NCI-H1694 treated with DMSO at 0.1 percent for 48 hours (cell line): ENCODE measurements around the gene ADAM10.

ENCODE experiments used
- DNase-seq: peaks from one replicate; lab custom pipeline; 2025; lab: John Stamatoyannopoulos, UW

Gene ADAM10

DNA sequence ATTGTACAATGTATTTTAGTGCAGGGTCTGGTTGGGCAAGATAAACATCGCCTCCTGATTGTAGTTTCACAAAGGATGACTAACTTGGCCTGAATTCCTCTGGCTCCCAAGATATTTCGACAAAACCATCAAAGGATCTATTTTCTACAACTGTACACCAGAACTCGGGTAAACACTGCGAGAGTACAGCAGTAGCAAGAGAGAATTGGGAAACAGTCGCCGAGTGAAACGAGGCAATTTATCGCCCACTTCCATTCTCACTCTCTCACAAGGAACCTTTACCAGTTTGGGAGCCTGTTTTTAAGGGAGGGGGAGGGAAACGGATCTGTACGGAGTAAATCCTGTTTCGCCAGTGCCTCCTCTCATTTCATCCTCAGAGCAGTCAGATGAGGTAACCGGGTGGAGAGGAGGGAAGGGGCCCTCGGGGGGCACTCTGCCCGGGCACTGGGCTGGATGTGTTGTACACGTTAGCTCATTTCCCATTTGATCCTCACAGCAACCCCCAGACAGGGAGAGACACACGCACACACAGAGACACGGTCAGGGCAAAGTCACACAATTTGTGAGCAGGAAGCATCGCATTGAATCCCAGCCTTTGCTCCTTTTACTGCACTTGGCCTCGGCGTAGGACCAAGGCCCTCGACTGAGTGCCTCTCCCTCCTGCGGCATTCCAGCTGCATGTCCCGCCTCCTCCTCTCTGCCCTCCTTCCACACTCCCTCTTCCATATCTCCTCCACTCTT lies 197.6 kb downstream of the ADAM10 start:
- no peak for DNase-seq

DNA sequence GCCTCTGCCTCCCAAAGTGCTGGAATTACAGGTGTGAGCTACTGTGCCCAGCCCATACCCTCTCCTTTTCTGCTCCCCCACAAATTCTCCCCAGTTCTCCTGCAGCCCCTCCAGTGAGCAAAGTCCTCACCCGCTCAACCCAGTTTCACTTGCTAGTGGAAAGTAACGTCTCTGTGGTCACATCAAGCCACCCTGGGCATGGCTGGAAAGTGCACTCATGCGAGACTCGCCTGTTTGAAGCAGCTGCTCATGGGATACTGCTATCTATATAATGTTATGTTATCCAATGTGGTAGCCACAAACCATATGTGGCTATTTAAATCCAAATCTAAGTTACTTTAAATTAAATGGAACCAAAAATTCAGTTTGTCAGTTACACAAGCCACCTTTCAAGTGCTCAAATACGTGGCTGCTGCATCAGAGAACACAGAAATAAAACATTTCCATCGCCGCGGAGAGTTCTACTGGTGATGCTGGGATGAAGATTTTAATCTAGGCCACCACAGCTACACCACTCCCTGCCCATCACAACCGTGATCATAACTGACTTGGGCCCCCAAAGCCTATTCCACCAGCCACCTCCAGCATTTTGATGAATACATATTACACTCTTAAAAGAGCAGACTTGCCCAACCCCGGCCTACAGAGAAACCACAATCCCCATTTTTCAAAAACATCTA lies 198.3 kb downstream of the ADAM10 start:
- DNase-seq = no peak

GRCh38 chr15:58549785-58550074 lies 199.8 kb downstream of the ADAM10 start:
- no peak for DNase-seq

DNA sequence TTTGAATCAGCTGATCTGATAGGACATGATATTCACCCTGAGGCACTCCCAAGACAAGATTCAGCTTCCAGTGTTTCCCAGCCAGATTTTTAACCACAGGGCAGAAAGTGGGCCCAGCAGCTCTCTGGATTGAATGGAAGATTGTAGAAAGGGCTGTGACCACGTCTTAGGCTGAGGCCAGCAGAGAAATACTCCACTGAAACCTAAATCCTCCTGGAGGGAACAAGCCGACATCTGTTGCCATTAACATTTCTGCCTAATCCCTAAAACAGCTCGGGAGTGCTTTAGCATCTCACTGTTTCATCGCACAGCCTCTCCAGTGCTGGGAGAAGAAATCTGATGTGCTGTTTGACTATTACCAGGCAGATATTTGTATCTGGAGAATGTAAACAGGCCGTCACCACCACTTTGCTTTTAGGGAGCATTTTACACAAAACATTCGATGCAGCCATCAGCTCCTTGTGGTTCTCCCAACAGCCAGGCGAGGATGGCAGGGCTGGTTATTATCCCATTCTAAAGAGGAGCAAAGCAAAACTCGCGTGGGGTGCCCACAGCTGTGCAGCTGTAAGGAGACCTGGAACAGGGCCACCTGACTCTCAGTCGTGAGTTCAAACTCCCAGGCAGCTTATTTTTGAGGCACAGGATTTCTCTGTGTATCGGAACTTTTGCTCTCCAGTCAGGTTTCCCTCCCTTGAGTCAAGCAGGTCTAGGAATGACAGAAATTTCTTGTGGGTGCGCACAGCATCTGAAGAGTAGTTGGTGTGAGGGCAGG lies 200.3 kb downstream of the ADAM10 start:
- DNase-seq = no peak

DNA sequence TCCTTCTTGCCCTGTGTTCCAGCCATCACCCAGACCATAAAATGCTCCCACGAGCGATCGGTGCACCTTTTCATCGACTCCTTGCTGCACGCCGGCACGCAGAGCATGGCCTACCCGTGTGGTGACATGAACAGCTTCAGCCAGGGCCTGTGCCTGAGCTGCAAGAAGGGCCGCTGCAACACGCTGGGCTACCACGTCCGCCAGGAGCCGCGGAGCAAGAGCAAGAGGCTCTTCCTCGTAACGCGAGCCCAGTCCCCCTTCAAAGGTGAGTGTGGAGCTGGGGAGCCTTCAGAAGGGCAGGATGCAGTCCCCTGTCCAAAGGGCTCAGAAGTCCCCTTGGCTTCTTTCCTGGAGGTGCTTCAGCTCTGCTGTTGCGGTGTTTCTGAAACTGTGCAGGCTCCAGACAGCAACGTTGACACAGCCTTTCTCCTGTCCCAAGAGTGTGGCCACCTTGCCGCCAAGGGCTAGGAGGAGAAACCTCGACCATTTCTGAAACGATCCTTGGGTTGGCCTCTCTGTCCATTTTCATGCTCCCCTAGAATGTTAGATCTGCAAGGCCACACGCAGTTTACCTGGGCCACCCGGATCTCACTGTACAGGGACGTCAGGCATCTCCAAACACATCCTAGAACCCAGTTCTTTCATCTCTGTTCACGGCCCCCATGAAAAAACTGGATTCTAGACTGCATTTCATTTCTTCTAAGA lies 201.0 kb downstream of the ADAM10 start:
- DNase-seq = no peak

DNA sequence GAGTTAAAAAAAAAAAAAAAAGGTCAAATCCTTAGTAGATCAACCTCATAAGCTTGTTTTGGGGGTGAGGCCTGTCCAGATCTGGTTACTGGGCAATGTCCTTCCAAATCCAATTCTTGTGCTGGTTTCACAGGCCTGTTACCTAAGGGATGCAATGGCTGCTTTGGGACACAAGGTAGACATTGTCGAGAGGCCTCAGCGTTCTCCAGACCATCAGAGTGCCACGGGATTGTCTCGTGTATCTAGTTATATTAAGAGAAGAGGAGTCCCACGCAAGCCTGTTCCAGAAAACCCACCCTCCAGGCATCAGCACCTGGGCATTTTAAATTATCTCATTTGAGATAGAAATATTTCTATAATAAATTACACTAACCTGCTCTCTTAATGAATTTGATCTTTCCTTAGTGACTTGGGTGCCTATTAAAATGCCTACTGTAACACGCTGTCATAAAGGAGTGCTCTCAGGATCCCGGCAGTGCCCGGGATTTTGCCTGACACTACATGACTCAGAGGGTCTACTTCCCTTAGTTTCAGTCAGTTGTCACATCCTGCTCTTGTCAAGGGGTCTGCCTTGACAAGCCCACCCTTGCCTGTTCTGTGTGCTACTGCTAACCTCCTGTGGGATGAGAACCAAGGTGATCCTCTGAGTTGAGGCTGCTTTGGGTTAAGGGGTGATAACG lies 201.7 kb downstream of the ADAM10 start:
- DNase-seq = no peak

GRCh38 chr15:58546635-58547627 lies 202.6 kb downstream of the ADAM10 start:
- DNase-seq = no peak

DNA sequence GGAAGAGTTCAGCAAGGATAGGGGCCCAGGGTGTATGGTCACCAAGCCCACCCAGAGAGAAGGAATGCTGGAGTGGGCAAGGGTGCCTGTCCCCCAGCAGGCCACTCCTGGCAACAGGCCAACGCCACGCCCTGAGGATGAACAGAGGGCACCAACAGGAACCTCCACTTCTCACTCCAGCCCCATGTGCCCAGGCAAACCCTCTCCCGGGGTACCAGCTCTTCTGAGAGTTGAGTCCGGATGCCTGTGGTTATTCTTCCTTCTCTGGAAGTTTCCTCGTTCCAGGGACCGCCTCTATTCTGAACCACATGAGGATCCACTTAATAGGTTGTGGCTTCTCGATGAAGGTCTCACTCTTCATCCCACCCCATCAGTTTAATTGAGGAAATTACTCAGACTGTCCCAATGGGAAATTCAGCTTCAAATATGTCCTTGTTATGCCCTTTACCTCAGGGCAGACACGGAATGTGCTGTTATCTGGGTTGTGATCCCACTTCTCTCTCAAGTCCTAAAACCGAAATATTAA lies 203.4 kb downstream of the ADAM10 start:
- no peak for DNase-seq

- DNase-seq = no peak
Measured at GRCh38 chr15:58545307-58546065, 204.0 kb downstream of the ADAM10 start.

DNA sequence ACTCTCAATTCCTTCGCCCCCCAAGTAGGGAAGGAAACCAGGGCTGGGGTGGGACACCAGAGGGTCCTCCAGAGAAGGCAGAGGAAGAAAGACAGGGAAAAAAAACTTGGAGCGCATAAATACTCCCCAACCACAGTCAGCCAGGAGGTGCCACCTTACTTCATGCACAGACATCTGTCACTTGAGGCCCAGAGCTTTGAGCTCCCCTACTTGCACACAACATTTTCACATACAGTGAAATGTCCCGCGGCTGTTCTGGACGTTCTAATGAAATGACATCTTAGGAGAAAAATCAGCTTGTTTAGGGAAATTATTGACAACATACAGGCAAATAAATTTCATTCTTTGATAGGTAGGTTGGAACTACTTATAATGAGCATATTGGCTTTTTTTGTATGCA lies 204.8 kb downstream of the ADAM10 start:
- DNase-seq = no peak

DNA sequence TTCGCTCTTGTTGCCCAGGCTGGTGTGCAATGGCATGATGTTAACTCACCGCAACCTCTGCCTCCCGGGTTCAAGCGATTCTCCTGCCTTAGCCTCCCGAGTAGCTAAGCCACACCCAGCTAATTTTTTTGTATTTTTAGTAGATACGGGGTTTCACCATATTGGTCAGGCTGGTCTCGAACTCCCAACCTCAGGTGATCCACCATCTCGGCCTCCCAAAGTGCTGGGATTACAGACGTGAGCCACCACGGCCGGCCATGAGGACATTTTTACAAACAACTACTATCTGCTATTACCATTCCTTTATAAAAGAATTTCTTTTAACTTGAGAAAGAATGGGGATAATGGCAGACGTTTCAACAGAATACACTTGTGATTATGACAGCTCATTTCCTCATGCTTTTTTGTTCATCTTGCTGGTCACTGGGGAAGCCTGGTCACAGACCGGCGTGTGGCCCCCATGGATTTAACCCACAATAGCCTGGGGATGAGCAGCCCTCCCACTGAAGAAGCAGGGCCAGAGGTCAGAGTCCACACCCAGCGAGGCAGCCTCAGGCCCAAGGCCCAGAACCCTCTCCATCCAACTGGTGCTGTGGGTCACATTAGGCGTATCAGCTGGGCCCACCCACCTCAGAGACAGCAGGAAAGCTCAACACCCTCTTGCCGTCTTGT lies 205.7 kb downstream of the ADAM10 start:
- no peak for DNase-seq

GRCh38 chr15:58541410-58542087 lies 208.0 kb downstream of the ADAM10 start:
- DNase-seq = no peak

- no peak for DNase-seq
Measured at GRCh38 chr15:58539548-58539947, 210.0 kb downstream of the ADAM10 start.

DNA sequence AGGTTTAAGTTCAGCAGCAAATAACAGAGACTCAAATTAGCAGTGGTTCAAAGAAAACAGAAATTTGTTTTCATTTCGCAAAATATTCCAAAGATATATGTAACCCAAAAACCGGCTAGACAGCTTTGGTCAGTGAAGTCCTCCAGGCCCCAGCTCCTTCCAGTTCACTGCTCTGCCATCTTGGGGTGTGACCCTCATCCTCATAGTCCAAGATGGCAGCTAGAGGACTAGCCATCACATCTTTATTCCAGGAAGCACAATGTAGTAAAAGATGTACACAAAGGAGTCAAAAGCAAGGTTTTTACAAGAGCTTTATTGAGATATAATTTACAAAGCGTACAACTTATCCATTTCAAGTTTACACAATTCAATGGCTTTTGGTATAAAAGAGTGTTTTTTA lies 210.6 kb downstream of the ADAM10 start:
- no peak for DNase-seq
